OCI-LY3 (cell line): ENCODE measurements around the gene IL3RA.

Source experiments
- CTCF ChIP-seq: fragments of 200-600, 300-600 bp; sonication (generic); IDR thresholded peaks from 2 replicates; pipeline ENCODE4 v1.5.1; 2014; ENCODE audit warnings: antibody characterized with exemption, low read length, low read depth
- EZH2phosphoT487 ChIP-seq: fragments of 200-600 bp; shearing (Covaris generic); IDR thresholded peaks from 2 replicates; pipeline ENCODE4 v1.6.1; 2018; ENCODE audit warnings: antibody characterized with exemption, mixed run types, low read depth

- TF ChIP-seq CTCF (no peak), EZH2phosphoT487 (no peak)
Observed at GRCh38 chrX:1336331-1336943, at the start of gene IL3RA.
